ENCODE measurements around the gene SENP5. TPM values are rescaled to one million over a fixed set of nuclear protein-coding genes. Genes with fewer than 3 reads are reported as not detected.

SENP5 gene
- total RNA-seq, 1 experiment from 2014 or later, result 33.6 TPM

DNA sequence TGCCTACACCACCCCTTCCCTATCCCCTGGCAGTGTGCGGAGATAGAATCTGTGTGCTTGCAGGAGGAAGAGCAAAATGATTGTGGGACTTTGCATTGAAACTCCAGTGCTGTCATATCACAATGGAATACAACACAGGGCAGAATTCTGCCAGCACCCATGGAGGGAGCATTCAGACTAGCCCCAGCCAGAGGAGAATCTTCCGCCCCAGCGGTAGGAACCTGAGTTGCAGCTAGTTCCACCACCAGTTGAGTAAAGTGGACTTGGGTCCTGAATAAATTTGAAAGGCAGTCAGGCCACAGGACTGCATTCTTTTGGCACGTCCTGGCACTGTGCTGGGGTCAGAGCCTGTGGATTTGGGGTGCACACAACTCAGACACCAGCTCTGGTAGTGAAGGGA, 47.1 kb downstream of the SENP5 start:
- Mint-ChIP-seq H3K36me3 (ENCODE audit: insufficient read depth, unreplicated experiment) (peaks cover 58% of the 10 kb centered on the region), H3K27me3 (ENCODE audit: insufficient read depth, unreplicated experiment) (no peaks in the 10 kb centered on the region), H3K4me3 (ENCODE audit: unreplicated experiment) (no peak overlapping the region), H3K9me3 (ENCODE audit: unreplicated experiment) (peaks cover 7% of the 10 kb centered on the region), H3K4me1 (ENCODE audit: low read depth, unreplicated experiment) (peaks cover 12% of the 10 kb centered on the region), H3K27ac (ENCODE audit: unreplicated experiment) (no peak overlapping the region)
- H3K36me3 ChIP-seq (ENCODE audit: control insufficient read depth, insufficient read depth, low read length), result peaks cover 2% of the 10 kb centered on the region; the same call in 1 of the 2 replicates
- DNase-seq, result peak in 1 of 2 experiments; percentile 9
- ChIA-PET POLR2A (no interaction called here), CTCF (no interaction called here)
- no peak overlapping the region for H3K4me3 ChIP-seq (ENCODE audit: low read depth, low read length)
- no TSS peak for BruUV-seq (replicated peaks)
- peaks cover 4% of the 10 kb centered on the region; the same call in 1 of the 2 replicates for H3K4me1 ChIP-seq
- TF ChIP-seq, protein P1, sequence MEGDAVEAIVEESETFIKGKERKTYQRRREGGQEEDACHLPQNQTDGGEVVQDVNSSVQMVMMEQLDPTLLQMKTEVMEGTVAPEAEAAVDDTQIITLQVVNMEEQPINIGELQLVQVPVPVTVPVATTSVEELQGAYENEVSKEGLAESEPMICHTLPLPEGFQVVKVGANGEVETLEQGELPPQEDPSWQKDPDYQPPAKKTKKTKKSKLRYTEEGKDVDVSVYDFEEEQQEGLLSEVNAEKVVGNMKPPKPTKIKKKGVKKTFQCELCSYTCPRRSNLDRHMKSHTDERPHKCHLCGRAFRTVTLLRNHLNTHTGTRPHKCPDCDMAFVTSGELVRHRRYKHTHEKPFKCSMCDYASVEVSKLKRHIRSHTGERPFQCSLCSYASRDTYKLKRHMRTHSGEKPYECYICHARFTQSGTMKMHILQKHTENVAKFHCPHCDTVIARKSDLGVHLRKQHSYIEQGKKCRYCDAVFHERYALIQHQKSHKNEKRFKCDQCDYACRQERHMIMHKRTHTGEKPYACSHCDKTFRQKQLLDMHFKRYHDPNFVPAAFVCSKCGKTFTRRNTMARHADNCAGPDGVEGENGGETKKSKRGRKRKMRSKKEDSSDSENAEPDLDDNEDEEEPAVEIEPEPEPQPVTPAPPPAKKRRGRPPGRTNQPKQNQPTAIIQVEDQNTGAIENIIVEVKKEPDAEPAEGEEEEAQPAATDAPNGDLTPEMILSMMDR (IDR thresholded peaks at IDR 0.05; ENCODE audit: insufficient read depth in 1 of 2, low read depth in 1 of 2, low read length in 1 of 2, severe bottlenecking in 1 of 2, unreplicated experiment in 1 of 2), result no peak
- intact Hi-C loops (cut with micrococcal nuclease; ENCODE audit: unreplicated experiment), result no loop called here
- no peaks in the 10 kb centered on the region for H3K27me3 ChIP-seq (replicated peaks; ENCODE audit: control insufficient read depth, insufficient read depth, low read length)
- peaks cover 4% of the 10 kb centered on the region; the same call in 1 of the 2 replicates for H3K9me3 ChIP-seq

DNA sequence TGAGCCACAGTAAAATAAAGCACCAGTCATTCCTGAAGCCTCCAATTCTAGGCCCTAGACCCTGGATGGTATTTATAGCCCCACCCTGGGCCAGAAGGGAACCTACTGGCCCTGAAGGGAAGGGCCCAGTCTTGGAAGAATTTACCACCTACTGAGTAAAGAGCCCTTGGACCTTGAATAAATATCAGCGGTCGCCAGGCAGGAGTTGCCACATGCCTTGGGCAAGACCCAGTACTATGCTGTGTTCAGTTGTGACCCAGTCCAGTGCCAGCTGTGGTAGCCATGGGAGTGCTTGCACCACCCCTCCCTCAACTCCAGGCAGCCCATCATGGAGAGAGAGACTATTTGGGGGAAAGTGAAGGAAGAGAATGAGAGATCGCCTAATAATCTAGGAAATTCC, 47.7 kb downstream of the SENP5 start:
- POLR2A ChIA-PET, result no interaction called here
- H3K36me3 Mint-ChIP-seq (ENCODE audit: insufficient read depth, unreplicated experiment), result peaks cover 56% of the 10 kb centered on the region
- peaks cover 7% of the 10 kb centered on the region for H3K9me3 Mint-ChIP-seq (ENCODE audit: unreplicated experiment)
- Histone ChIP-seq H3K27me3 (replicated peaks; ENCODE audit: control insufficient read depth, insufficient read depth, low read length) (no peaks in the 10 kb centered on the region), H3K36me3 (ENCODE audit: control insufficient read depth, insufficient read depth, low read length) (peaks cover 2% of the 10 kb centered on the region; the same call in 1 of the 2 replicates), H3K4me3 (ENCODE audit: low read depth, low read length) (no peak overlapping the region), H3K9me3 (peaks cover 4% of the 10 kb centered on the region; the same call in 1 of the 2 replicates), H3K4me1 (peaks cover 4% of the 10 kb centered on the region; the same call in 1 of the 2 replicates)
- no peaks in the 10 kb centered on the region for H3K27me3 Mint-ChIP-seq (ENCODE audit: insufficient read depth, unreplicated experiment)
- TF ChIP-seq, protein P1 (IDR thresholded peaks at IDR 0.05; ENCODE audit: insufficient read depth in 1 of 2, low read depth in 1 of 2, low read length in 1 of 2, severe bottlenecking in 1 of 2, unreplicated experiment in 1 of 2), result no peak
- peaks cover 12% of the 10 kb centered on the region for H3K4me1 Mint-ChIP-seq (ENCODE audit: low read depth, unreplicated experiment)
- intact Hi-C loops (cut with micrococcal nuclease; ENCODE audit: unreplicated experiment), result no loop called here
- no peak overlapping the region for H3K4me3 Mint-ChIP-seq (ENCODE audit: unreplicated experiment)
- BruUV-seq (replicated peaks), result no TSS peak
- no peak overlapping the region for H3K27ac Mint-ChIP-seq (ENCODE audit: unreplicated experiment)
- CTCF ChIA-PET, result no interaction called here
- DNase-seq, result no peak

DNA sequence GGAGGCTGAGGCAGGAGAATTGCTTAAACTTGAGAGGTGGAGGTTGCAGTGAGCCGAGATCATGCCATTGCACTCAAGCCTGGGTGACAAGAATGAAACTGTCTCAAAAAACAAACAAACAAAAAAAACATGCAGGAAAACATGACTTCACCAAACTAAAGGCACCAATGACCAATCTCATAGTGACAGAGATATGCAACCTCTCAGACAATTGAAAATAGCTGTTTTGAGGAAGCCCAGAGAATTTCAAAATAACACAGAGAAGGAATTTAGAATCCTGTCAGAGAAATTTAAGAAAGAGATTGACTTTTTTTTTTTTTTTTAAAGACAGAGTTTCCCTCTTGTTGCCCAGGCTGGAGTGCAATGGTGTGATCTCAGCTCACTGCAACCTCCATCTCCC, 48.5 kb downstream of the SENP5 start:
- intact Hi-C loops (cut with micrococcal nuclease; ENCODE audit: unreplicated experiment), result no loop called here
- H3K4me3 Mint-ChIP-seq (ENCODE audit: unreplicated experiment), result no peak overlapping the region
- peaks cover 4% of the 10 kb centered on the region; the same call in 1 of the 2 replicates for H3K9me3 ChIP-seq
- peaks cover 4% of the 10 kb centered on the region; the same call in 1 of the 2 replicates for H3K4me1 ChIP-seq
- no peaks in the 10 kb centered on the region for H3K27me3 Mint-ChIP-seq (ENCODE audit: insufficient read depth, unreplicated experiment)
- H3K9me3 Mint-ChIP-seq (ENCODE audit: unreplicated experiment), result peaks cover 7% of the 10 kb centered on the region
- peaks cover 12% of the 10 kb centered on the region for H3K4me1 Mint-ChIP-seq (ENCODE audit: low read depth, unreplicated experiment)
- peaks cover 2% of the 10 kb centered on the region; the same call in 1 of the 2 replicates for H3K36me3 ChIP-seq (ENCODE audit: control insufficient read depth, insufficient read depth, low read length)
- H3K4me3 ChIP-seq (ENCODE audit: low read depth, low read length), result no peak overlapping the region
- CTCF ChIA-PET, result no interaction called here
- no TSS peak for BruUV-seq (replicated peaks)
- POLR2A ChIA-PET, result no interaction called here
- no peak for DNase-seq
- TF ChIP-seq, protein P1 (IDR thresholded peaks at IDR 0.05; ENCODE audit: insufficient read depth in 1 of 2, low read depth in 1 of 2, low read length in 1 of 2, severe bottlenecking in 1 of 2, unreplicated experiment in 1 of 2), result no peak
- no peak overlapping the region for H3K27ac Mint-ChIP-seq (ENCODE audit: unreplicated experiment)
- peaks cover 48% of the 10 kb centered on the region for H3K36me3 Mint-ChIP-seq (ENCODE audit: insufficient read depth, unreplicated experiment)
- H3K27me3 ChIP-seq (replicated peaks; ENCODE audit: control insufficient read depth, insufficient read depth, low read length), result no peaks in the 10 kb centered on the region
